Small intestine (tissue), 7 donors: ENCODE data around the gene PWWP2B. TPM values are rescaled to one million over a fixed set of nuclear protein-coding genes. Genes with fewer than 3 reads are reported as not detected.
"Not testable (repeated sequence)": the region's sequence is repeated elsewhere in the genome, so short reads cannot be mapped to it uniquely, and the experiment has no call there.

ENCODE experiments used
- DNase-seq, 2 donors: peaks; one replicate each; pipeline versions ENCODE4 v3.0.0 to v3.0.0-alpha.2; 2013
- FAIRE-seq: peaks from 2 replicates; lab custom pipeline; 2012; peaks lifted over from hg19 to GRCh38; lab: Jason Lieb, UNC
- H3K27ac ChIP-seq, 3 donors: one replicate each; pipeline ENCODE4 v1.5.1; 2013; ENCODE audit warnings: low read length in 2 of 3, mild to moderate bottlenecking in 2 of 3, control low read depth in 1 of 3, inconsistent platforms in 1 of 3, low read depth in 1 of 3, moderate library complexity in 1 of 3
- H3K27me3 ChIP-seq, 3 donors: one replicate each; pipeline ENCODE4 v1.6.1; 2013; ENCODE audit warnings: low read length in 3 of 3, inconsistent platforms in 1 of 3; ENCODE audit not compliant: control insufficient read depth in 3 of 3, insufficient read depth in 3 of 3
- H3K36me3 ChIP-seq, 3 donors: one replicate each; pipeline ENCODE4 v1.6.1; 2013; ENCODE audit warnings: low read length in 3 of 3, inconsistent platforms in 1 of 3, low read depth in 1 of 3, mild to moderate bottlenecking in 1 of 3, moderate library complexity in 1 of 3; ENCODE audit not compliant: control insufficient read depth in 3 of 3, insufficient read depth in 2 of 3
- H3K4me1 ChIP-seq, 3 donors: one replicate each; pipeline ENCODE4 v1.6.1; 2013; ENCODE audit warnings: low read length in 2 of 3, inconsistent platforms in 1 of 3, low read depth in 1 of 3, mild to moderate bottlenecking in 1 of 3, moderate library complexity in 1 of 3; ENCODE audit not compliant: control insufficient read depth in 3 of 3, insufficient read depth in 2 of 3
- H3K4me3 ChIP-seq, 3 donors: one replicate each; pipeline ENCODE4 v1.5.1; 2013; ENCODE audit warnings: low read length in 3 of 3, control low read depth in 1 of 3, inconsistent platforms in 1 of 3, low read depth in 1 of 3, mild to moderate bottlenecking in 1 of 3, moderate library complexity in 1 of 3
- H3K9me3 ChIP-seq, 2 donors: one replicate each; pipeline ENCODE4 v1.6.1; 2013; ENCODE audit warnings: low read depth in 1 of 2, low read length in 1 of 2; ENCODE audit not compliant: control insufficient read depth in 2 of 2, insufficient read depth in 1 of 2
- WGBS, 3 donors: extraction: QIAGEN DNeasy Blood & Tissue Kit; methylation state at CpG; one replicate each; pipeline ENCODE4 v1.1.7; 2013; 5-methylcytosine and 5-hydroxymethylcytosine counted together
- polyA plus RNA-seq, 4 donors: library from polyadenylated mRNA; stranded (reverse) in 3 of 4; unstranded in 1 of 4; fragments of 200-250 nt in 3 of 4; fragments of 120-200 nt in 1 of 4; gene quantifications; one replicate each; pipeline versions ENCODE4 v1.2.1 to v1.2.3, GENCODE V29; 2013
- donor health status: healthy with polysubstance abuse.
- donor health status: control.
- donor health status: control.
- donor health status: Bipolar disorder and iron deficiency.
- donor health status: healthy.

Gene PWWP2B
- polyA plus RNA-seq, 4 donors: 7.0 to 34.6 (median 11.9) TPM

DNA sequence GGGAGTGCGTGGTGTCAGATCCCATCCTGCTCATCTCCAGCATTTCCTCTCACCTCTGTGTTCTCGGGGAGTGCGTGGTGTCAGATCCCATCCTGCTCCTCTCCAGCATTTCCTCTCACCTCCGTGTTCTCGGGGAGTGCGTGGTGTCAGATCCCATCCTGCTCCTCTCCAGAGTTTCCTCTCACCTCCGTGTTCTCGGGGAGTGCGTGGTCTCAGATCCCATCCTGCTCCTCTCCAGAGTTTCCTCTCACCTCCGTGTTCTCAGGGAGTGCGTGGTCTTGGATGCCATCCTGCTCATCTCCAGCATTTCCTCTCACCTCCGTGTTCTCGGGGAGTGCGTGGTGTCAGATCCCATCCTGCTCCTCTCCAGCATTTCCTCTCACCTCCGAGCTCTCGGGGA lies 18.0 kb upstream of the PWWP2B start:
- H3K27me3 ChIP-seq, H3K36me3 ChIP-seq, FAIRE-seq, H3K27ac ChIP-seq, H3K4me3 ChIP-seq, DNase-seq, H3K4me1 ChIP-seq, H3K9me3 ChIP-seq: not testable (repeated sequence)
- WGBS, 3 donors: 86 to 91% (median 90%) methylated on average over 16 of the region's 16 CpGs

- H3K27ac ChIP-seq, H3K4me1 ChIP-seq, FAIRE-seq, H3K9me3 ChIP-seq, DNase-seq, H3K27me3 ChIP-seq, H3K36me3 ChIP-seq, H3K4me3 ChIP-seq: not testable (repeated sequence)
- WGBS, 3 donors: 92 to 95% (median 94%) methylated on average over 4 of the region's 4 CpGs
Measured at GRCh38 chr10:132380986-132381385, 16.0 kb upstream of the PWWP2B start.

- no peaks in the 10 kb centered on the region for H3K27me3 ChIP-seq
- FAIRE-seq: no peak
- H3K4me1 ChIP-seq: no peaks in the 10 kb centered on the region
- WGBS, 3 donors: 62 to 73% (median 64%) methylated on average over 2 of the region's 2 CpGs
- H3K9me3 ChIP-seq: peaks cover 0 to 8% of the 10 kb centered on the region in 2 donors
- no peak for DNase-seq
- no peak overlapping the region for H3K27ac ChIP-seq
- no peak overlapping the region for H3K4me3 ChIP-seq
- H3K36me3 ChIP-seq: peaks cover 0 to 2% (median 0%) of the 10 kb centered on the region in 3 donors
Measured at GRCh38 chr10:132381741-132382140, 15.3 kb upstream of the PWWP2B start.

DNA sequence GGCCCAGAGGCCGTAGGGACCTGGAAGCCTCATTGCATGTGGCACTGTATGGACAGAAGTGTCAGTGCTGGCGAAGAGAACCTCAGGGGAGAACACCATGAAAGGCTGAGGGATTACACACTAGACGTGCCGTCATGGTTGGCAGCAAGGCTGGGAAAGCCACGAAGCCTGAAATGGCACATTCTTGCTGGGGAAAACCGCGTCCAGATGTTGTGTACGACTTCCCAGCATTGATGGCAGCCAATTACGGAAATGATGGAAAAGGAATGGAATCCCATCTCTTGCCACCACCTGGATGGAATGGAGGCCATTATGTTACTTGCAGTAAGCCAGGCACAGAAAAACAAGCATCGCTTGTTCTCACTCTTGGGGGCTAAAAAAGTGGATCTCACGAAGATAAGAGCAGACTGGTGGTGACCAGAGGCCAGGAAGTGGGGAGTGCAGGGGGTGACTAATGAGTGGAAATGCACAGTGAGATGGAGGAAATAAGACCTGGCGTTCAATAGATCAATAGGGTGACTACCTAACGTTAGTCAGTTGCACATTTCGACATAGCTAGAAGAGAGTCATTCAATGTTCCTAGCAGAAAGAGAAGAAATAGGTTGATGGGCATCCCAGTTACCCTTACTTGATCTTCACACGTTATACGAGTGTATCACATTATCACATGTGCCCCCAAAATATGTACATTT lies 14.6 kb upstream of the PWWP2B start:
- no peak for DNase-seq

DNA sequence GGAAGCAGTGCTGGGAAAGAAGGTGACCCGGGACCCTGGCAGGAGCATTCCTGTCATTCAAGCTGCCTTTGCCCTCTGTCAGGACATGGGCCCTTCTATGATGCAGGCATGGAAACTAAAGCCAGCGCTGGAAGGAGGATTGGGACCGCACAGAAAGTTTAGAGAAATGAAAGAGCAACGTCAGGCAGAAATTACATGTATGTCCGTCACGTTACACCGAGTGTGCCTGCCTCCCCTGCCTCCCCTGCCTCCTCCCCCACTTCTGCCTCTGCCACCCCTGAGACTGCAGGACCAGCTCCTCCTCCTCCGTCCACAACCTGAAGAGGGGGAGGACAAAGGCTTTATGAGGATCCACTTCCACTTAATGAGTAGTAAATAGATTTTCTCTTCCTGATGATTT lies 13.9 kb upstream of the PWWP2B start:
- Histone ChIP-seq H3K36me3 (peaks cover 0 to 2% (median 0%) of the 10 kb centered on the region in 3 donors), H3K27ac (no peak overlapping the region), H3K4me1 (peaks cover 0 to 8% (median 0%) of the 10 kb centered on the region in 3 donors), H3K9me3 (peaks cover 0 to 8% of the 10 kb centered on the region in 2 donors), H3K4me3 (no peak overlapping the region), H3K27me3 (no peaks in the 10 kb centered on the region)
- no peak for DNase-seq
- FAIRE-seq: no peak
- 74 to 82% (median 81%) methylated on average over 8 of the region's 8 CpGs for WGBS, 3 donors

More for the DNA sequence above, 14.6 kb upstream of the PWWP2B start:
- Histone ChIP-seq H3K27ac (no peak overlapping the region), H3K4me3 (no peak overlapping the region), H3K36me3 (peaks cover 0 to 2% (median 0%) of the 10 kb centered on the region in 3 donors), H3K9me3 (peaks cover 0 to 8% of the 10 kb centered on the region in 2 donors), H3K4me1 (peaks cover 0 to 3% (median 0%) of the 10 kb centered on the region in 3 donors), H3K27me3 (no peaks in the 10 kb centered on the region)
- 85 to 87% (median 86%) methylated on average over 16 of the region's 16 CpGs for WGBS, 3 donors
- no peak for FAIRE-seq

GRCh38 chr10:132383751-132384196 lies 13.2 kb upstream of the PWWP2B start:
- no peak for FAIRE-seq
- Histone ChIP-seq H3K4me1 (peaks cover 0 to 9% (median 0%) of the 10 kb centered on the region in 3 donors), H3K27me3 (no peaks in the 10 kb centered on the region), H3K9me3 (peaks cover 0 to 8% of the 10 kb centered on the region in 2 donors), H3K4me3 (no peak overlapping the region), H3K36me3 (peaks cover 0 to under 1% (median 0%) of the 10 kb centered on the region in 3 donors), H3K27ac (no peak overlapping the region)
- no peak for DNase-seq
- 63 to 75% (median 67%) methylated on average over 13 of the region's 13 CpGs for WGBS, 3 donors

DNA sequence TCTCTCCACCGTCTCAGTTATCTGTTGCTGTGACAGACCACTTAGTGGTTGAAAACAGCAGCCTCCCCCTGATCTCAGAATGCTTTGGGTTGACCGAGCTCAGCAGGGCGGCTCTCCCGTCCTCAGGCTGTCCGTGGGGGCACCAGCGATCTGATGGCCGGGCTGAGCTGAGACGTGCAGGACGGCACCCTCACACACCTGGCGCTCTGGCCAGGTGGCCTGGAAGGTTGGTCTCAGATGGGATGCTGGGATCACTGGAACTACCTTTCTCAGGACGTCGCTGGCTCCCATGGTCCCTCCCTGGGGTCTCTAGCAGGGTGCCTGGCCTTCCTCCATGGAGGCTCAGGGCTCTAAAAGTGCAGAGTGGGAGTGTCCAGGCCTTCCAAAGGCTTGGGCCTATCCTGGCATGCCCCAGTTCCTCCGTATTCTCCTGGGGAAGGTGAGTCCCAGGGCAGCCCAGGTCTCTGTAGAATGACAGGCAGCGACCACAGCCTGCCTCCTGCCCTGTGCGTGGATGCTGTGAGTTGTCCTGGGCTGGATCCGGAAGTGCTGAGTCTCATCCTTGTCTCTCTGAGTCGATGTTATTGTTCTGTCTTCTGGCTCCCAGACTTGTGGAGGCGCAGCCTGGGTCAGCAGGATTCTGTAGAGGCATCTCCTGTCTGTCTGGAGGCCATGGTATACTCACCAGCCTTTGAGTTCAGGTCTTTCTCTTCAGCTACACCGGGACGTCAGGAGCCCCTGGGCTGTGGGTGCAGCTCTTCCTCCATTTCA lies 12.2 kb upstream of the PWWP2B start:
- Histone ChIP-seq H3K27ac (no peak overlapping the region), H3K9me3 (peaks cover 0 to 8% of the 10 kb centered on the region in 2 donors), H3K27me3 (no peaks in the 10 kb centered on the region), H3K4me1 (peaks cover 0 to 19% (median 0%) of the 10 kb centered on the region in 3 donors), H3K36me3 (no peaks in the 10 kb centered on the region), H3K4me3 (no peak overlapping the region)
- DNase-seq (no peak), FAIRE-seq (no peak)
- 86 to 93% (median 88%) methylated on average over 20 of the region's 20 CpGs for WGBS, 3 donors

GRCh38 chr10:132385389-132385667 lies 11.7 kb upstream of the PWWP2B start:
- Histone ChIP-seq H3K36me3 (no peaks in the 10 kb centered on the region), H3K4me1 (peaks cover 0 to 22% (median 0%) of the 10 kb centered on the region in 3 donors), H3K4me3 (no peak overlapping the region), H3K9me3 (peaks cover 0 to 8% of the 10 kb centered on the region in 2 donors), H3K27ac (no peak overlapping the region), H3K27me3 (no peaks in the 10 kb centered on the region)
- WGBS, 3 donors: 57 to 78% (median 59%) methylated on average over 5 of the region's 5 CpGs
- FAIRE-seq (no peak), DNase-seq (no peak)
